Endodermal cell (in vitro differentiated cells): ENCODE results near the gene SIRT2. TPM values are rescaled to one million over a fixed set of nuclear protein-coding genes. Genes with fewer than 3 reads are reported as not detected.
A peak's percentile ranks its signal among the peaks of the same experiment; 100 is the strongest.

Experiments
- DNase-seq: peaks from one replicate; pipeline ENCODE4 v3.0.0-alpha.2; 2017
- H3K27ac ChIP-seq: 2 replicates; pipeline ENCODE4 v1.5.1; 2013; ENCODE audit warnings: mild to moderate bottlenecking, low read depth, low read length, moderate library complexity
- H3K27me3 ChIP-seq: 2 replicates; pipeline ENCODE4 v1.6.1; 2013; ENCODE audit warnings: mild to moderate bottlenecking, low read length, moderate library complexity; ENCODE audit not compliant: insufficient read depth, control insufficient read depth, poor library complexity, severe bottlenecking
- H3K36me3 ChIP-seq: 2 replicates; pipeline ENCODE4 v1.7.0; 2013; ENCODE audit warnings: mild to moderate bottlenecking, low read length, moderate library complexity; ENCODE audit not compliant: control insufficient read depth, insufficient read depth
- H3K4me1 ChIP-seq: one replicate; pipeline ENCODE4 v1.7.0; 2013; ENCODE audit warnings: low read length; ENCODE audit not compliant: control insufficient read depth, insufficient read depth
- H3K4me3 ChIP-seq: 2 replicates; pipeline ENCODE4 v1.5.1; 2013; ENCODE audit warnings: mild to moderate bottlenecking, low read length, moderate library complexity
- H3K9ac ChIP-seq: 2 replicates; pipeline ENCODE4 v1.6.1; 2013; ENCODE audit warnings: mild to moderate bottlenecking, low read length, moderate library complexity; ENCODE audit not compliant: poor library complexity, severe bottlenecking; ENCODE audit errors: extremely low read depth
- H3K9me3 ChIP-seq: 2 replicates; pipeline ENCODE4 v1.6.1; 2013; ENCODE audit warnings: mild to moderate bottlenecking, low read length, moderate library complexity; ENCODE audit not compliant: control insufficient read depth
- H3K27ac Mint-ChIP-seq: 2 replicates; pipeline ENCODE4 v1.8.0; 2020; ENCODE audit warnings: mixed read lengths
- H3K27me3 Mint-ChIP-seq: 2 replicates; pipeline ENCODE4 v1.8.0; 2021; ENCODE audit warnings: mild to moderate bottlenecking, mixed read lengths; ENCODE audit not compliant: insufficient read depth
- H3K36me3 Mint-ChIP-seq: 2 replicates; pipeline ENCODE4 v1.8.0; 2020; ENCODE audit warnings: low read depth, mixed read lengths
- H3K4me1 Mint-ChIP-seq: 2 replicates; pipeline ENCODE4 v1.8.0; 2020; ENCODE audit warnings: mixed read lengths
- H3K4me3 Mint-ChIP-seq: 2 replicates; pipeline ENCODE4 v1.8.0; 2020; ENCODE audit warnings: mild to moderate bottlenecking, moderate library complexity, mixed read lengths
- H3K9me3 Mint-ChIP-seq: 2 replicates; pipeline ENCODE4 v1.8.0; 2020; ENCODE audit warnings: mild to moderate bottlenecking, mixed read lengths
- CTCF ChIP-seq: fragments of 200-600 bp; sonication (generic); conservative IDR thresholded peaks from 2 replicates; pipeline ENCODE4 v1.5.0; 2021; ENCODE audit warnings: antibody characterized with exemption, mild to moderate bottlenecking
- WGBS, 2 experiments: methylation state at CpG; one replicate each; pipeline versions ENCODE4 v1.1.5 to v1.1.7; 2013; ENCODE audit warnings: missing lambda C conversion rate in 2 of 2, mixed read lengths in 1 of 2; ENCODE audit not compliant: insufficient coverage in 1 of 2, insufficient read length in 1 of 2; 5-methylcytosine and 5-hydroxymethylcytosine counted together
- total RNA-seq, 2 donors: library from RNA; stranded (reverse); fragmentation: NEBNext Ultra II Directional in 1 of 2; extraction: Animal tissue kit (Norgen Biotek cat#: 25700) in 1 of 2; gene quantifications; 2 replicates in 1 of 2; 3 replicates in 1 of 2; pipeline ENCODE4 v1.2.1, GENCODE V29; 2021

Gene SIRT2
- total RNA-seq, 2 donors from 2014 or later, result 10.4 to 13.7 TPM

DNA sequence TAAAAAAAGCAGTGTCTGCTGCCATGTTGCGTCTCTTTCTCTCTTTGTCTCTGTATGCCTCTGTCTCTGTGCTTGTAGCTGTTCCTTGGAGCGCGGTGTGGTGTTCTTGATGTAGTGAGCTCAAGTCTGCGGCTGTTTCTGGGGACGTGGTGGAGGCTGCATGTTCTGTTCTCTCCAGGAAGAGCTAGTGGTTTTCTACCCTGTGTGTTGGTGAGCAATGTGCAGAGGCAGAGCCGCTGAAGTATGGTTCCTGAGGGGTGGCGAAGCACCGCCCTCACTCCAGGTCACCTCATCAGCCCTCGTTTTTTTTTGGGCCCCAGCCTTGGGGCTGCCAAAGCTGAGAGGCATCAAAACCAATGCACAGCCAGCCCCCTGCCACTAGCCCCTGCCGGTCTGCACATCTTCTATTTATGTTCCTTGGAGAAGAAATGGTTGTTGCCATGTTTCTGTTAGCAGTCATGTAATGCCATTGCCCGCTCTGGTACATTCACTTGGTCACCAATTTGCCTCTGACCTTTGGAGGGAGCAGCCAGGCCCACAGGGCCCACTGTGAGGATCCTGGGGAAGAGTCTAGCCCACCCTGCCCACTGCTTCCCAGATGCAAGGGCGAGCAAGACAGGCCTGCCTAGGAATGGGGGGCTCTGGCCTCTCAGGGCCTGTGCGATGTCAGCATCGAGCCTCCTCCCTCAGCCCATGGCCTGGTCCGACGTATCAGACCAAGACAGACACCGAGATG is 56.8 kb downstream of the SIRT2 start:
- no peak for TF ChIP-seq CTCF
- Mint-ChIP-seq H3K27me3 (no peaks in the 10 kb centered on the region), H3K36me3 (peaks cover 96% of the 10 kb centered on the region), H3K4me1 (peaks cover 5% of the 10 kb centered on the region), H3K27ac (peak overlapping the region; percentile 56), H3K9me3 (no peaks in the 10 kb centered on the region), H3K4me3 (no peak overlapping the region)
- Histone ChIP-seq H3K4me1 (peaks cover 5% of the 10 kb centered on the region), H3K9ac (no peak overlapping the region), H3K27me3 (no peaks in the 10 kb centered on the region), H3K9me3 (no peaks in the 10 kb centered on the region), H3K27ac (no peak overlapping the region), H3K36me3 (peaks cover 98% of the 10 kb centered on the region), H3K4me3 (no peak overlapping the region)
- 95 to 96% methylated on average over 13 to 17 of the region's 17 CpGs for WGBS, 2 experiments
- no peak for DNase-seq

DNA sequence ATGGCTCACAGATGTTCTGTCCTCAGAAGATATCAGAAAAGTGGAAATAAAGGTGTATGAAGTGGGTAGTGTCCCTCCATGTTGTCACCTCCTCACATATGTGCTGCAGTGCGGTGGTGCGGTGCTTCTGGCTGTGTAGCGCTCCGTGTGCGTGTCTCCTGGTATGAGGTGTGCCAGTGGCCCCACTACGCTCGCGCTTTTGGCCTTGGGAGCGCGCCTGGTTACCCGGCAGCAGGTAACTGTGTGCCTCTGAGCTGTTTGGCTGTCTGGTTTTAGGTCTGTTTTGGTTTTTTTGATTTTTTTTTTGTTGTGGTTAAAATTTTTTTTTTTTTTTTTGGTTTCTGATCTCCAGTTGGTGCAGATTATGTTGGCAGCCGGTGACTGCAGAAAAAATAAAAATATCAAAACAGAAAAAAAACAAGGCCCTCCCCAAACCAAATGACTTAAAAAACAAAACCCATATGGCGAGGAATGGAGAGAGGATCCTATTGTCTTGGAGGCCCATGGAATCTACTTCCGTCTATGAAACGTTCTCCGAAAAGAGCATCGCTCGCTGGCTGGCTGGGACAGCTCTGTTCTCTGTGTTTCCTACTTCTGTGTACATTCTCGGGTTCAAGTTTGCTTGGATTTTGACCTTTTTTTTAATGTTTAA is 57.5 kb downstream of the SIRT2 start:
- H3K9ac ChIP-seq, result no peak overlapping the region
- H3K4me3 Mint-ChIP-seq, result no peak overlapping the region

GRCh38 chr19:38841180-38841766 is 58.1 kb downstream of the SIRT2 start:
- Mint-ChIP-seq H3K4me3 (no peak overlapping the region), H3K36me3 (peaks cover 98% of the 10 kb centered on the region), H3K27ac (peak overlapping the region; percentile 55), H3K4me1 (peaks cover 2% of the 10 kb centered on the region), H3K27me3 (no peaks in the 10 kb centered on the region), H3K9me3 (no peaks in the 10 kb centered on the region)
- no peaks in the 10 kb centered on the region for H3K27me3 ChIP-seq
- DNase-seq, result no peak
- H3K27ac ChIP-seq, result no peak overlapping the region
- H3K9me3 ChIP-seq, result no peaks in the 10 kb centered on the region
- H3K4me1 ChIP-seq, result no peaks in the 10 kb centered on the region
- H3K36me3 ChIP-seq, result peaks cover 98% of the 10 kb centered on the region
- TF ChIP-seq CTCF, result no peak
- WGBS, 2 experiments, result 91 to 94% methylated on average over 9 to 12 of the region's 12 CpGs
- no peak overlapping the region for H3K4me3 ChIP-seq
- no peak overlapping the region for H3K9ac ChIP-seq

More for the DNA sequence above, 57.5 kb downstream of the SIRT2 start:
- peaks cover 2% of the 10 kb centered on the region for H3K4me1 Mint-ChIP-seq
- no peak for DNase-seq
- peaks cover 96% of the 10 kb centered on the region for H3K36me3 Mint-ChIP-seq
- Histone ChIP-seq H3K4me3 (no peak overlapping the region), H3K27me3 (no peaks in the 10 kb centered on the region), H3K9me3 (no peaks in the 10 kb centered on the region), H3K4me1 (no peaks in the 10 kb centered on the region), H3K36me3 (peaks cover 98% of the 10 kb centered on the region), H3K27ac (no peak overlapping the region)
- peak overlapping the region; percentile 56 for H3K27ac Mint-ChIP-seq
- no peaks in the 10 kb centered on the region for H3K9me3 Mint-ChIP-seq
- WGBS, 2 experiments, result 96 to 100% methylated on average over 7 to 19 of the region's 19 CpGs
- no peaks in the 10 kb centered on the region for H3K27me3 Mint-ChIP-seq
- TF ChIP-seq CTCF, result no peak
